T-cell (primary cell): Measurements from ENCODE around the gene TRIM22. TPM values are rescaled to one million over a fixed set of nuclear protein-coding genes. Genes with fewer than 3 reads are reported as not detected.
"Not testable (repeated sequence)": the region's sequence is repeated elsewhere in the genome, so short reads cannot be mapped to it uniquely, and the experiment has no call there.

Experiments used
- ATAC-seq, 4 experiments: fragments of 200-7000 bp in 3 of 4; fragments of 150-1000 bp in 1 of 4; cut with Tn5 transposase; replicated peaks in 1 of 4; 1 replicate in 3 of 4; 2 replicates in 1 of 4; pipeline ENCODE4 v1.10.0; 2021; ENCODE audit warnings: moderate library complexity in 3 of 4, mild to moderate bottlenecking in 2 of 4, moderate number of reproducible peaks in 1 of 4
- CTCF ChIA-PET, 2 donors: fragments of 300-600 bp; sonication (Branson Sonifier 250); formaldehyde crosslinking; loops; one replicate each; lab custom pipeline; 2022; ENCODE audit warnings: antibody characterized with exemption in 2 of 2; lab: Charles Lee
- POLR2A ChIA-PET, 2 donors: fragments of 300-600 bp; sonication (Branson Sonifier 250); formaldehyde crosslinking; loops; one replicate each; lab custom pipeline; 2022; ENCODE audit warnings: antibody characterized with exemption in 2 of 2; lab: Charles Lee
- DNase-seq, 35 experiments: peaks; one replicate each; pipeline versions ENCODE4 v3.0.0 to v3.0.0-alpha.2; 2013 to 2023
- H3K27ac ChIP-seq: one replicate; pipeline ENCODE4 v1.5.1; 2013; ENCODE audit warnings: low read length
- H3K27me3 ChIP-seq, 2 experiments: replicated peaks in 1 of 2; 1 replicate in 1 of 2; 2 replicates in 1 of 2; pipeline versions ENCODE4 v1.6.1 to v1.7.0; 2013; ENCODE audit warnings: low read length in 1 of 2, mixed read lengths in 1 of 2; ENCODE audit not compliant: control insufficient read depth in 2 of 2, insufficient read depth in 2 of 2; ENCODE audit errors: extremely low read depth in 1 of 2
- H3K36me3 ChIP-seq, 2 donors: 1 replicate in 1 of 2; 2 replicates in 1 of 2; pipeline versions ENCODE4 v1.6.1 to v1.7.0; 2013; ENCODE audit warnings: low read length in 1 of 2; ENCODE audit not compliant: control insufficient read depth in 2 of 2, insufficient read depth in 1 of 2; ENCODE audit errors: extremely low read depth in 1 of 2
- H3K4me1 ChIP-seq, 2 experiments: 1 replicate in 1 of 2; 2 replicates in 1 of 2; pipeline versions ENCODE4 v1.6.1 to v1.7.0; 2013; ENCODE audit warnings: low read length in 2 of 2, mixed read lengths in 1 of 2; ENCODE audit not compliant: insufficient read depth in 2 of 2, control insufficient read depth in 1 of 2; ENCODE audit errors: extremely low read depth in 1 of 2
- H3K4me3 ChIP-seq, 2 donors: 1 replicate in 1 of 2; 2 replicates in 1 of 2; pipeline versions ENCODE4 v1.5.1 to v1.7.0; 2013; ENCODE audit warnings: mild to moderate bottlenecking in 2 of 2, low read length in 1 of 2, moderate library complexity in 1 of 2; ENCODE audit not compliant: control insufficient read depth in 1 of 2; ENCODE audit errors: extremely low read depth in 1 of 2
- H3K9me3 ChIP-seq: 2 replicates; pipeline ENCODE4 v1.7.0; 2013
- H3K27ac Mint-ChIP-seq, 2 donors: one replicate each; pipeline ENCODE4 v1.8.0; 2020 to 2021; ENCODE audit warnings: mild to moderate bottlenecking in 2 of 2, mixed read lengths in 2 of 2
- H3K27me3 Mint-ChIP-seq, 2 donors: one replicate each; pipeline ENCODE4 v1.8.0; 2021 to 2022; ENCODE audit warnings: mixed read lengths in 2 of 2
- H3K36me3 Mint-ChIP-seq: one replicate; pipeline ENCODE4 v1.8.0; 2021; ENCODE audit warnings: mixed read lengths
- H3K4me1 Mint-ChIP-seq, 3 donors: one replicate each; pipeline ENCODE4 v1.8.0; 2020 to 2022; ENCODE audit warnings: mixed read lengths in 3 of 3, mild to moderate bottlenecking in 1 of 3
- H3K4me3 Mint-ChIP-seq, 3 donors: one replicate each; pipeline ENCODE4 v1.8.0; 2020 to 2022; ENCODE audit warnings: mild to moderate bottlenecking in 3 of 3, mixed read lengths in 3 of 3, moderate library complexity in 3 of 3
- H3K9me3 Mint-ChIP-seq, 3 donors: one replicate each; pipeline ENCODE4 v1.8.0; 2020 to 2022; ENCODE audit warnings: mixed read lengths in 3 of 3
- WGBS: methylation state at CpG from one replicate; pipeline ENCODE4 v1.1.5; 2013; ENCODE audit warnings: missing lambda C conversion rate; ENCODE audit not compliant: insufficient coverage; 5-methylcytosine and 5-hydroxymethylcytosine counted together
- total RNA-seq, 35 experiments: library from RNA in 6 of 35; stranded (reverse) in 6 of 35; fragments of 120-200 nt in 1 of 35; gene quantifications; one replicate each; pipeline versions ENCODE4 v1.2.1 to v1.2.4 and lab custom pipeline; 2013 to 2026

Gene TRIM22
- total RNA-seq, 5 donors from 2014 or later (not counting 1 experiment from before 2014, with no cell fraction given), result 256 to 397 (median 320) TPM

DNA sequence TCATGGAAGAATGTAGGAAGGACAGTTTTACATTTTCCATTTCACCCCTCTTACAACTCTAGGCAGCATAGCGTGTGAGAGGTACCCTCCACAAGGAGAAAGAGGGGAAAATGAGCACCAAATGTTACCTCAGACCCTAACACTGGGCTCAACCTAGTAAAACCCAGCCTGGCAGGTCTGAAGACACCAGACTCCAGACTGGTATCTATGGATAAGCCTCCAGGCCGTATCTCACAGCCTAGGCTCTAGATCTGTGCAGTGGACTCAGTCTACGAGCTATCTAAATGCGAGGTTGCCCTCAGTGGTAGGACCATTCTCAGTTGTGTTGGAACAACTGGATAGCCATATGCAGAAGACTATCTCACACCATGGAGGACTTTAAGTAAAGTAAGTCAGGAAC is 15.2 kb upstream of the TRIM22 start:
- H3K36me3 Mint-ChIP-seq, result peaks cover 35% of the 10 kb centered on the region
- peaks cover 9 to 48% of the 10 kb centered on the region in 2 donors for H3K36me3 ChIP-seq
- H3K27me3 ChIP-seq, result no peaks in the 10 kb centered on the region
- H3K9me3 ChIP-seq, result no peaks in the 10 kb centered on the region
- POLR2A ChIA-PET, result interaction anchor here in 1 of 2 donors (1.2 kb wide), 1 partner anchor 10 kb away, joined by 3 read pairs; the partner anchor contains the start of gene TRIM5
- CTCF ChIA-PET, result interaction anchor here in 1 of 2 donors (0.7 to 1.2 kb wide), 2 partner anchors 10 to 50 kb away, joined by 3 read pairs; partner anchors contain the start of genes TRIM34 and TRIM5
- H3K27ac Mint-ChIP-seq, result peak overlapping the region in 1 of 2 donors; percentile 62
- DNase-seq (no peak), ATAC-seq (no peak)
- H3K4me1 ChIP-seq, result no peaks in the 10 kb centered on the region
- peaks cover 21 to 23% (median 22%) of the 10 kb centered on the region in 3 donors for H3K4me1 Mint-ChIP-seq
- H3K4me3 ChIP-seq, result no peak overlapping the region
- no peak overlapping the region for H3K4me3 Mint-ChIP-seq
- H3K27me3 Mint-ChIP-seq, result no peaks in the 10 kb centered on the region
- no peaks in the 10 kb centered on the region for H3K9me3 Mint-ChIP-seq
- no peak overlapping the region for H3K27ac ChIP-seq
- WGBS, result 83% methylated on average over 1 of the region's 4 CpGs

DNA sequence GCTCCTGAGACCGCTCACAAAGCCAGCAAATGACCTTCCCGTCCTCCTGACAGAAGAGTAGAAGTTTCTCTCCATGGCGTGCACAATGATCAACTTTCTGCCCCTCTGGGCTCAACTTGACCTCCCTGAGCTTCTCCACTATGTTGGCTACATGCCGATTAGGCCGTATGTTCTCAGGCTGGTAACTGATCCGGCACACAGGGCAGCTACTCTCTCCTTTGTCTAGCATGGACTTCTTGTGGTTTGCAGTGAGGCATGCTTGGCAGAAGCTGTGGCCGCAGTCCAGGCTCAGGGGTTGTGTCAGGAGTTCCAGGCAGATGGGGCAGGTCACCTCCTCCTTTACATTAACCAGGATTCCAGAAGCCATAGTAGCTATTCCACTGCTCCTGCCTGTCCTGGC is 9.8 kb upstream of the TRIM22 start:
- ATAC-seq (no peak), DNase-seq (no peak)
- peaks cover 4 to 9% of the 10 kb centered on the region in 2 experiments for H3K4me1 ChIP-seq
- no peaks in the 10 kb centered on the region for H3K27me3 Mint-ChIP-seq
- H3K27ac ChIP-seq, result no peak overlapping the region
- H3K4me1 Mint-ChIP-seq, result peaks cover 35 to 46% (median 41%) of the 10 kb centered on the region in 3 donors
- H3K9me3 ChIP-seq, result no peaks in the 10 kb centered on the region
- ChIA-PET CTCF (no interaction called here), POLR2A (no interaction called here)
- H3K4me3 ChIP-seq, result no peak overlapping the region
- peak overlapping the region in 1 of 2 donors; percentile 57 for H3K27ac Mint-ChIP-seq
- no peaks in the 10 kb centered on the region for H3K9me3 Mint-ChIP-seq
- H3K36me3 ChIP-seq, result peaks cover 12 to 26% of the 10 kb centered on the region in 2 donors
- 98% methylated on average over 7 of the region's 7 CpGs for WGBS
- no peak overlapping the region for H3K4me3 Mint-ChIP-seq
- peaks cover 44% of the 10 kb centered on the region for H3K36me3 Mint-ChIP-seq
- H3K27me3 ChIP-seq, result no peaks in the 10 kb centered on the region

GRCh38 chr11:5682890-5683441 is 6.6 kb upstream of the TRIM22 start:
- Mint-ChIP-seq H3K4me1 (peaks cover 38 to 61% (median 57%) of the 10 kb centered on the region in 3 donors), H3K36me3 (peaks cover 36% of the 10 kb centered on the region), H3K4me3 (peak overlapping the region; percentile 89 to 96 (median 95))
- H3K9me3 ChIP-seq, ATAC-seq, DNase-seq, H3K27me3 ChIP-seq, H3K27me3 Mint-ChIP-seq, H3K4me3 ChIP-seq, POLR2A ChIA-PET, H3K9me3 Mint-ChIP-seq, H3K27ac ChIP-seq, H3K27ac Mint-ChIP-seq: not testable (repeated sequence)
- CTCF ChIA-PET, result interaction anchor here (2.5 to 2.6 kb wide), 2 partner anchors 30 to 126 kb away, joined by 9 to 10 read pairs; partner anchors contain the start of gene OR52N2 (in 1 of the 2)
- peaks cover 12 to 17% of the 10 kb centered on the region in 2 donors for H3K36me3 ChIP-seq
- peaks cover 6 to 16% of the 10 kb centered on the region in 2 experiments for H3K4me1 ChIP-seq
- 89% methylated on average over 14 of the region's 33 CpGs for WGBS

- ATAC-seq, H3K27ac ChIP-seq, H3K9me3 ChIP-seq, POLR2A ChIA-PET, H3K9me3 Mint-ChIP-seq, H3K27me3 ChIP-seq, H3K27me3 Mint-ChIP-seq: not testable (repeated sequence)
- H3K27ac Mint-ChIP-seq, result peak overlapping the region; percentile 97 to 98
- peak in 25 of 35 experiments; percentile 4 to 51 (median 19) for DNase-seq
- Histone ChIP-seq H3K4me3 (peak overlapping the region; percentile 62 to 73), H3K36me3 (peaks cover 5 to 10% of the 10 kb centered on the region in 2 donors), H3K4me1 (peaks cover 6 to 19% of the 10 kb centered on the region in 2 experiments)
- peaks cover 45 to 65% (median 62%) of the 10 kb centered on the region in 3 donors for H3K4me1 Mint-ChIP-seq
- CTCF ChIA-PET, result interaction anchor here (1.5 to 2.8 kb wide), 6 partner anchors 11 to 126 kb away, joined by 4 to 12 read pairs (median 8); partner anchors contain the start of gene OR52N2 (in 1 of the 2)
- 0% methylated on average over 1 of the region's 7 CpGs for WGBS
- peak overlapping the region; percentile 89 to 96 (median 95) for H3K4me3 Mint-ChIP-seq
- H3K36me3 Mint-ChIP-seq, result peaks cover 30% of the 10 kb centered on the region
Observed at GRCh38 chr11:5683620-5684019, 6.0 kb upstream of the TRIM22 start.

DNA sequence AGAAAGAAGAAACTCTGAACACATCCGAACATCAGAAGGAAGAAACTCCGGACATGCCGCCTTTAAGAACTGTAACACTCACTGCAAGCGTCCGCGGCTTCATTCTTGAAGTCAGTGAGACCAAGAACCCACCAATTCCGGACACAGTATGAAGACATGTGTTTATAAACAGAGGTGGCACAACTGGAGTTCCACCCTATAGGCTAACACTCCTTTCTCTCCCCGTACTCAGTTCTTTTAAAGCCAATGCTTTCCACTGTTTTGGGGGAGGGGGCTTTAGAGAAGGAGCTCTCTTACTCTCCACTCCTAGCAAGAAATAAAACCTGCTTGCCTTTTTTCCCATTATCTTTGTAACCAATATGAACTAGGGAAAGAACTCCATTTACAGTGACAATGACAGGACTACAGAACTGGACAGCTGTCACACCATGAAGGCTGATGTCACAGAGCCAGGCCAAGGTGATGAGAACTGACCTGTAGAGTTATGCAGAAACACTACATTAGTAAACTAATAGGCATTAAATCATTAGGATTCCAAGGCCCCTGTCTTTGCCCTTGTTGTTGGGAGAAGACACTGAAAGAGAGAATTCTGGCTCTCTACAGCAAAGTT is 5.4 kb upstream of the TRIM22 start:
- Histone ChIP-seq H3K4me1 (peaks cover 11 to 24% of the 10 kb centered on the region in 2 experiments), H3K9me3 (no peaks in the 10 kb centered on the region), H3K4me3 (peak overlapping the region; percentile 62 to 73), H3K27me3 (no peaks in the 10 kb centered on the region), H3K27ac (peak overlapping the region; percentile 82), H3K36me3 (peaks cover 3 to 6% of the 10 kb centered on the region in 2 donors)
- H3K27ac Mint-ChIP-seq, result peak overlapping the region; percentile 97 to 98
- H3K27me3 Mint-ChIP-seq, result no peaks in the 10 kb centered on the region
- no CpG with 5 or more reads among the region's 8 CpGs for WGBS
- peak overlapping the region; percentile 89 to 96 (median 95) for H3K4me3 Mint-ChIP-seq
- ChIA-PET CTCF (interaction anchor here (0.6 to 2.8 kb wide), 13 partner anchors 10 to 550 kb away, joined by 3 to 17 read pairs (median 6); partner anchors contain the start of genes FHIP1B (in 1 of the 2) and OR52N2 (in 1 of the 2)), POLR2A (interaction anchor here in 1 of 2 donors (1.1 kb wide), 1 partner anchor 10 kb away, joined by 3 read pairs; no protein-coding TSS in a partner anchor)
- H3K36me3 Mint-ChIP-seq, result peaks cover 25% of the 10 kb centered on the region
- no peaks in the 10 kb centered on the region for H3K9me3 Mint-ChIP-seq
- DNase-seq, result no peak
- ATAC-seq, result peak in 1 of 4 experiments; percentile 2
- peaks cover 46 to 64% (median 63%) of the 10 kb centered on the region in 3 donors for H3K4me1 Mint-ChIP-seq
